ENCODE data around the gene SRGAP1. TPM values are rescaled to one million over a fixed set of nuclear protein-coding genes. Genes with fewer than 3 reads are reported as not detected.

Gene SRGAP1
- total RNA-seq, 6 experiments from 2014 or later = 1.3 to 5.0 (median 3.0) TPM

DNA sequence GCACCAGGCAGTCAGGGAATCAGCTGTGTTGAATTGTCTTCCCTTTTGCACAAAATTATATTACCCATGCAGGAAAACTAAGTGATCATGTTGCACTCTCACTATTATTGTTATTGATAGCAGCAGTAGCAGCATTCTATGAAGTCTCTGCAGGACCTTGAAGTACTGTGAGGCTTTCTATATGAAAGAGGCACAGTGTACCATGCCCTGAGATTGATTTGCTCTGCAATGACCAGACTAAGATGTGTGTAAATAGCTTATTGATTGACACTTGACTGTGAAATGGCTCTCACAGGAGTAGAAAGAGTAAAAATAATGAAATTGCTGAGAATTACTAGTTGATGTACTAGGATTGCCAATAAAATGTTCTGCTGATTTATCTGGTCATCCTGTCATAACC, 277.7 kb downstream of the SRGAP1 start:
- H3K9me3 ChIP-seq = no peaks in the 10 kb centered on the region
- TF ChIP-seq, protein P1, sequence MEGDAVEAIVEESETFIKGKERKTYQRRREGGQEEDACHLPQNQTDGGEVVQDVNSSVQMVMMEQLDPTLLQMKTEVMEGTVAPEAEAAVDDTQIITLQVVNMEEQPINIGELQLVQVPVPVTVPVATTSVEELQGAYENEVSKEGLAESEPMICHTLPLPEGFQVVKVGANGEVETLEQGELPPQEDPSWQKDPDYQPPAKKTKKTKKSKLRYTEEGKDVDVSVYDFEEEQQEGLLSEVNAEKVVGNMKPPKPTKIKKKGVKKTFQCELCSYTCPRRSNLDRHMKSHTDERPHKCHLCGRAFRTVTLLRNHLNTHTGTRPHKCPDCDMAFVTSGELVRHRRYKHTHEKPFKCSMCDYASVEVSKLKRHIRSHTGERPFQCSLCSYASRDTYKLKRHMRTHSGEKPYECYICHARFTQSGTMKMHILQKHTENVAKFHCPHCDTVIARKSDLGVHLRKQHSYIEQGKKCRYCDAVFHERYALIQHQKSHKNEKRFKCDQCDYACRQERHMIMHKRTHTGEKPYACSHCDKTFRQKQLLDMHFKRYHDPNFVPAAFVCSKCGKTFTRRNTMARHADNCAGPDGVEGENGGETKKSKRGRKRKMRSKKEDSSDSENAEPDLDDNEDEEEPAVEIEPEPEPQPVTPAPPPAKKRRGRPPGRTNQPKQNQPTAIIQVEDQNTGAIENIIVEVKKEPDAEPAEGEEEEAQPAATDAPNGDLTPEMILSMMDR (IDR thresholded peaks at IDR 0.05) = no peak
- no peak for TF ChIP-seq POLR2A (IDR thresholded peaks at IDR 0.05)
- no peak overlapping the region for H3K4me3 ChIP-seq
- H3K36me3 ChIP-seq = no peaks in the 10 kb centered on the region
- intact Hi-C loops (cut with DNase I) = no loop called here
- H3K4me1 ChIP-seq = no peaks in the 10 kb centered on the region
- H3K27me3 ChIP-seq = no peaks in the 10 kb centered on the region
- no peak for DNase-seq
- H3K27ac ChIP-seq = no peak overlapping the region
- ATAC-seq = peak in 3 of 4 donors; percentile 33 to 37 (median 34)

DNA sequence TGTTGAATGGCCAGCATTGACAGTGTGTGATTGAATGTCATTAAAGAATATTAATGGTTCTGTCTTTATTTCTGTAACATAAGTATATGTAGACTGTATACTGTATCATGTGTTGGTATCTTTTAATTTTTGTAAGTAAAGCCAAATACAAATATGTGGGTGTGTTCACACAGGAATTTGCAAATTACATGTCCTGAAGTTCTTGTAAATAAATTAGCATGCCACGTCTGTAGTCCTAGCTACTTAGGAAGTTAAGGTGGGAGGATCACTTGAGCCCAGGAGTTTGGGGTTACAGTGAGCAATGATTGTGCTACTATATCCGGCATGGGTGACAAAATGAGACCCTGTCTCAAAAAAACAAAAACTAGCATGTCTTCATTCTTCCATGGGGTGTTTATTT, 278.5 kb downstream of the SRGAP1 start:
- no peaks in the 10 kb centered on the region for H3K27me3 ChIP-seq

DNA sequence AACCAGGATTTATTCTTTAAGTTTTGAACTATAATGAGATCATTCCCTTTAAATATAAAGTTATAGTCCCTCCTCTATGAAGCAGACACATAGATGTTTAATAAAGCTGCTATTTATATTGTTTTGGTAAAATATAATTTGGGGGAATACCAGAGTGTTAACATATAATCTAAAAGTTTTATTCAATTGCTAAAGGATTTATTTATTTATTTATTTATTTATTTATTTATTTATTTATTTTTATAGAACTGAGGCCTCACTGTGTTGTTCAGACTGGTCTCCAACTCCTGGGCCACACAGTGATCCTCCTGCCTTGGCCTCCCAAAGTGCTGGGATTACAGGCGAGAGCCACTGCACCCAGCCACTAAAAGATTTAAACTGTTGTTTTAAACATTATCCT, 278.9 kb downstream of the SRGAP1 start:
- no peaks in the 10 kb centered on the region for H3K27me3 ChIP-seq
- H3K4me1 ChIP-seq = no peaks in the 10 kb centered on the region
- no peak overlapping the region for H3K4me3 ChIP-seq
- no peak for DNase-seq
- ATAC-seq = no peak
- intact Hi-C loops (cut with DNase I) = no loop called here
- no peak overlapping the region for H3K27ac ChIP-seq
- H3K9me3 ChIP-seq = no peaks in the 10 kb centered on the region
- TF ChIP-seq, protein P1 (IDR thresholded peaks at IDR 0.05) = no peak
- no peak for TF ChIP-seq POLR2A (IDR thresholded peaks at IDR 0.05)
- no peaks in the 10 kb centered on the region for H3K36me3 ChIP-seq
- WGBS (ENCODE audit: insufficient coverage, low coverage, low lambda C conversion rate, missing lambda C conversion rate) = no CpG with 5 or more reads among the region's 1 CpG

More for the DNA sequence above, 278.5 kb downstream of the SRGAP1 start:
- Histone ChIP-seq H3K4me3 (no peak overlapping the region), H3K9me3 (no peaks in the 10 kb centered on the region), H3K27ac (no peak overlapping the region), H3K36me3 (no peaks in the 10 kb centered on the region), H3K4me1 (no peaks in the 10 kb centered on the region)
- TF ChIP-seq, protein P1 (IDR thresholded peaks at IDR 0.05) = no peak
- no peak for TF ChIP-seq POLR2A (IDR thresholded peaks at IDR 0.05)
- intact Hi-C loops (cut with DNase I) = no loop called here
- DNase-seq (no peak), ATAC-seq (no peak)
- 92% methylated on average over 2 of the region's 2 CpGs for WGBS (ENCODE audit: insufficient coverage, low coverage, low lambda C conversion rate, missing lambda C conversion rate)

DNA sequence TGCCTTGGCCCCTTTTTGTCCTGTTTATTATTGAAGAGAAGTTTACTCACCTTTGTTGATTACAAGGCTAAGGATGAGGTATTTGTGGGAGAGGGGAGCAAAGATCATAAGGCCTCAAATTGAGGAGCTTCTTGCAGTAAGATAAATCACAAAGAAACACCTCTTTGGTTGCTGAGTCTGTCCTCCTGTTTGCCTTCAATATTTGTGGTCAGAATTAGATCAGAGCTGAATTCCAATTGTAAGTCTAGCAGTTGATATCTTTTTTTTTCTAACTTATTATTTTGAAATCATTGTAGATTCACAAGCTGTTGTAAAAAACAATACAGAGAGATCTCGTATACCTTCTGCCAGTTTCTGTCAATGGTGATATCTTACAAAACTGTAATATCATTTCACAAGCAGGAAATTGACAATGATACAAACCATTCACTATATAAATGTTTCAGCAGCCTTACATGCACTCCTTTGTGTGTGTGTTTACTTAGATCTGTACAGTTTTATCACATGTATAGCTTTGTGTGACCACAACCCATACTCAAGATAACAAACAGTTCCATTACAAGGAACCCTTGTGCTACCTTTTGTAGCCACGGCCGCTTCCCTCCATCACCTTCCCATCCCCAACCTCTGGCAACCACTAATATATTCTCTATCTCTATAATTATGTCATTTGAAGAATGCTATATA, 280.2 kb downstream of the SRGAP1 start:
- Histone ChIP-seq H3K4me1 (no peaks in the 10 kb centered on the region), H3K9me3 (no peaks in the 10 kb centered on the region), H3K36me3 (no peaks in the 10 kb centered on the region), H3K27me3 (no peaks in the 10 kb centered on the region), H3K27ac (no peak overlapping the region), H3K4me3 (no peak overlapping the region)
- ATAC-seq = no peak
- 90% methylated on average over 3 of the region's 3 CpGs for WGBS (ENCODE audit: insufficient coverage, low coverage, low lambda C conversion rate, missing lambda C conversion rate)
- intact Hi-C loops (cut with DNase I) = no loop called here
- TF ChIP-seq, protein P1 (IDR thresholded peaks at IDR 0.05) = no peak
- TF ChIP-seq POLR2A (IDR thresholded peaks at IDR 0.05) = no peak
- no peak for DNase-seq

DNA sequence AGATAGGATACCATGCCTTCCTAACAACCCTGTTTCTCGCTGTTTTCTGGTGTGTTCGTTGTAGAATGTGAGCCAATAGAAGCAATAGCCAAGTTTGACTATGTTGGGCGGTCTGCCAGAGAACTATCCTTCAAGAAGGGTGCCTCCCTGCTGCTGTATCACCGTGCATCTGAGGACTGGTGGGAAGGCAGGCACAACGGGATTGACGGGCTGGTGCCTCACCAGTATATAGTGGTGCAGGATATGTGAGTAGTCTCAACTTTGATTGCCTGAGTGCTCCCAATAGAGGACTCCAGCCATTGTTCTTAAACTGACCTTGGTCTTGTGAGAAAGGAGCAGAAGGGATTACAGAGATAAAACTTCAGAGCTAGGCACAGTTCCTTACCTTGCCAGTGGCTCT, 281.4 kb downstream of the SRGAP1 start:
- no peaks in the 10 kb centered on the region for H3K4me1 ChIP-seq
- intact Hi-C loops (cut with DNase I) = no loop called here
- ATAC-seq (no peak), DNase-seq (no peak)
- no peaks in the 10 kb centered on the region for H3K36me3 ChIP-seq
- H3K27ac ChIP-seq = no peak overlapping the region
- H3K4me3 ChIP-seq = no peak overlapping the region
- whole genome bisulfite sequencing (ENCODE audit: insufficient coverage, low coverage, low lambda C conversion rate, missing lambda C conversion rate) = 94% methylated on average over 6 of the region's 6 CpGs
- no peaks in the 10 kb centered on the region for H3K27me3 ChIP-seq
- no peak for TF ChIP-seq POLR2A (IDR thresholded peaks at IDR 0.05)
- TF ChIP-seq, protein P1 (IDR thresholded peaks at IDR 0.05) = no peak
- H3K9me3 ChIP-seq = no peaks in the 10 kb centered on the region

Measured in right lobe of liver (tissue), 6 donors.